ENCODE results near the gene FHIT. TPM values are rescaled to one million over a fixed set of nuclear protein-coding genes. Genes with fewer than 3 reads are reported as not detected.

FHIT gene
- total RNA-seq, 4 donors from 2014 or later = 4.6 to 6.1 (median 5.7) TPM

- TF ChIP-seq CTCF (IDR thresholded peaks at IDR 0.05) = no peak
- no peak for TF ChIP-seq POLR2AphosphoS5 (IDR thresholded peaks at IDR 0.05)
- TF ChIP-seq POLR2A (IDR thresholded peaks at IDR 0.05; ENCODE audit: low read depth) = no peak
- no peak for TF ChIP-seq EP300 (IDR thresholded peaks at IDR 0.05)
- Histone ChIP-seq H3K36me3 (no peaks in the 10 kb centered on the region), H3K4me1 (no peaks in the 10 kb centered on the region), H3K9me3 (no peaks in the 10 kb centered on the region), H3K4me3 (no peak overlapping the region), H3K27ac (replicated peaks in 1 of 4) (no peak overlapping the region), H3K27me3 (no peaks in the 10 kb centered on the region)
- intact Hi-C loops (cut with DNase I) = no loop called here
- WGBS = 75% methylated on average over 3 of the region's 3 CpGs
- DNase-seq (ENCODE audit: extremely low spot score) = no peak
Measured at GRCh38 chr3:60935709-60936108, 315.5 kb downstream of the FHIT start.

GRCh38 chr3:60933824-60934223 lies 317.4 kb downstream of the FHIT start:
- intact Hi-C loops (cut with DNase I) = no loop called here

GRCh38 chr3:60932643-60933042 lies 318.6 kb downstream of the FHIT start:
- H3K36me3 ChIP-seq = no peaks in the 10 kb centered on the region
- H3K27ac ChIP-seq (replicated peaks in 1 of 4) = no peak overlapping the region
- H3K27me3 ChIP-seq = no peaks in the 10 kb centered on the region
- H3K9me3 ChIP-seq = no peaks in the 10 kb centered on the region
- intact Hi-C loops (cut with DNase I) = no loop called here
- 90% methylated on average over 1 of the region's 1 CpG for WGBS
- H3K4me3 ChIP-seq = no peak overlapping the region
- TF ChIP-seq POLR2A (IDR thresholded peaks at IDR 0.05; ENCODE audit: low read depth) = no peak
- no peak for TF ChIP-seq POLR2AphosphoS5 (IDR thresholded peaks at IDR 0.05)
- TF ChIP-seq CTCF (IDR thresholded peaks at IDR 0.05) = no peak
- no peak for TF ChIP-seq EP300 (IDR thresholded peaks at IDR 0.05)
- DNase-seq (ENCODE audit: extremely low spot score) = no peak
- no peaks in the 10 kb centered on the region for H3K4me1 ChIP-seq

More at GRCh38 chr3:60933824-60934223, 317.4 kb downstream of the FHIT start:
- H3K4me3 ChIP-seq = no peak overlapping the region
- no peaks in the 10 kb centered on the region for H3K36me3 ChIP-seq
- no peaks in the 10 kb centered on the region for H3K4me1 ChIP-seq
- no peak overlapping the region for H3K27ac ChIP-seq (replicated peaks in 1 of 4)
- H3K9me3 ChIP-seq = no peaks in the 10 kb centered on the region
- no peaks in the 10 kb centered on the region for H3K27me3 ChIP-seq
- no peak for TF ChIP-seq CTCF (IDR thresholded peaks at IDR 0.05)
- no peak for TF ChIP-seq EP300 (IDR thresholded peaks at IDR 0.05)
- TF ChIP-seq POLR2A (IDR thresholded peaks at IDR 0.05; ENCODE audit: low read depth) = no peak
- no peak for TF ChIP-seq POLR2AphosphoS5 (IDR thresholded peaks at IDR 0.05)
- no peak for DNase-seq (ENCODE audit: extremely low spot score)
- 71% methylated on average over 2 of the region's 2 CpGs for WGBS

- Histone ChIP-seq H3K27me3 (no peaks in the 10 kb centered on the region), H3K4me3 (no peak overlapping the region), H3K9me3 (no peaks in the 10 kb centered on the region), H3K27ac (replicated peaks in 1 of 4) (no peak overlapping the region), H3K36me3 (no peaks in the 10 kb centered on the region), H3K4me1 (no peaks in the 10 kb centered on the region)
- 86% methylated on average over 2 of the region's 2 CpGs for WGBS
- intact Hi-C loops (cut with DNase I) = no loop called here
- TF ChIP-seq EP300 (IDR thresholded peaks at IDR 0.05) = no peak
- TF ChIP-seq POLR2AphosphoS5 (IDR thresholded peaks at IDR 0.05) = no peak
- TF ChIP-seq POLR2A (IDR thresholded peaks at IDR 0.05; ENCODE audit: low read depth) = no peak
- no peak for TF ChIP-seq CTCF (IDR thresholded peaks at IDR 0.05)
- no peak for DNase-seq (ENCODE audit: extremely low spot score)
Measured at GRCh38 chr3:60932170-60932569, 319.1 kb downstream of the FHIT start.

GRCh38 chr3:60931452-60931851 lies 319.8 kb downstream of the FHIT start:
- TF ChIP-seq CTCF (IDR thresholded peaks at IDR 0.05) = no peak
- TF ChIP-seq POLR2A (IDR thresholded peaks at IDR 0.05; ENCODE audit: low read depth) = no peak
- no peak for TF ChIP-seq POLR2AphosphoS5 (IDR thresholded peaks at IDR 0.05)
- TF ChIP-seq EP300 (IDR thresholded peaks at IDR 0.05) = no peak
- intact Hi-C loops (cut with DNase I) = no loop called here
- 85% methylated on average over 7 of the region's 7 CpGs for WGBS

More at GRCh38 chr3:60931452-60931851, 319.8 kb downstream of the FHIT start:
- Histone ChIP-seq H3K27me3 (no peaks in the 10 kb centered on the region), H3K27ac (replicated peaks in 1 of 4) (no peak overlapping the region), H3K4me1 (no peaks in the 10 kb centered on the region), H3K9me3 (no peaks in the 10 kb centered on the region), H3K36me3 (no peaks in the 10 kb centered on the region), H3K4me3 (no peak overlapping the region)
- DNase-seq (ENCODE audit: extremely low spot score) = no peak

Data from esophagus muscularis mucosa (tissue), 4 donors.